T-helper 2 cell (primary cell): ENCODE measurements around the gene CAPN8.

Source experiments
- DNase-seq, 5 experiments: peaks; one replicate each; pipeline versions ENCODE4 v3.0.0 to v3.0.0-alpha.2; 2012 to 2022

Gene CAPN8

DNA sequence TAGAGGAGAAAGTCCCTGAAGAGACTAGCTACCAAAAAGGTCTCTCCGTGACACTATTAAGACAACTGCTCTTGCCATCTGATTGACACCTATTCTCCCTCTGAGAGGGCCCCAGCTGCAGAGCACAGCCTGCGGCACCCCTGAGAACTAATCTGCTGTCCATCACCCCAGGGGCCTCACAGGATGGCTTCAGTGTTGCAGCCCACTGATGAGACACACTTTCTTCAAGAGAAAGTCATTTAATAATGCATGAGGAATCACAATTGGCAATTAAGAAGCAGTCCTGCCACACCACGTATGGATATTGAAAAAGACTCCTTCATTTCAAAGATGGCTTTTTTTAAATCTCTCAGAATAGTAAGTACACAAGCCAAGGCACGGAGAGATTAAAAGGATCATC lies 48.9 kb downstream of the CAPN8 start:
- DNase-seq: no peak

GRCh38 chr1:223611936-223612335 lies 53.6 kb downstream of the CAPN8 start:
- no peak for DNase-seq

DNA sequence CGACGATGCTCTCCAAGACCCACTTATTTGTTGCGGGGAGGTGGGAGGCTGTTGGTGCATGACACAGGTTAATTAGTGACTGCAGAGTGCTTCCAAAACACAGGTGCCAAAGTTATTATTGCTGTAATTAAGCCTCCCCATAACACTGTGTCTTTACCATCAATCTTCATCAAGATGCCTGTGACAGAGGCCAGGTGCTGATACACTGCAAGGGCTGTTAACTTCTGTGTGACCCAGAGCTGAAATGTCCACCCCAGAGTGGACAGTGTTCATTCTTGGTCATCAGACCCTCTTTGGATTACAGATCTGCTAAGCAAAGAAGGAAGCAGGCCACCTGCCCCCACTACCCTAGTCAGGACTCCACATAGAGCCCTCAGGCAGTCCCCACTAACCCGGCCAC lies 55.5 kb downstream of the CAPN8 start:
- no peak for DNase-seq

GRCh38 chr1:223609066-223609465 lies 56.4 kb downstream of the CAPN8 start:
- DNase-seq: no peak

GRCh38 chr1:223558512-223558911 lies 107.0 kb downstream of the CAPN8 start:
- no peak for DNase-seq

DNA sequence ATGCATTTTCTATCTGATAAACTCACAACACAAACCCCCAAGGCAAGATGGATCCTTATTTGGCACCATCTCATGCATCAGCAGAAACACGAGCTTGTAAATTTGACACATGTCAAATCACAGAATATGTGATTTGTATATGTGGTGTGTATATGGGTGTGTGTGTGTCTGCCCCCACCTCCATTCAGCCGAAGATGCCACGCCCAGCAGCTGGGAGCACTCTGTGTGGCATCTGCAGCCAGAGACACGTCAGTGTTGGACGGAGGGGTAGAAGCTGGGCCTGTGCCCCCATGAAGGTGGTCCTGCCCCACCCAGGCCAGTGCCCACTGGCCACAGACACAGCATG lies 108.4 kb downstream of the CAPN8 start:
- no peak for DNase-seq

DNA sequence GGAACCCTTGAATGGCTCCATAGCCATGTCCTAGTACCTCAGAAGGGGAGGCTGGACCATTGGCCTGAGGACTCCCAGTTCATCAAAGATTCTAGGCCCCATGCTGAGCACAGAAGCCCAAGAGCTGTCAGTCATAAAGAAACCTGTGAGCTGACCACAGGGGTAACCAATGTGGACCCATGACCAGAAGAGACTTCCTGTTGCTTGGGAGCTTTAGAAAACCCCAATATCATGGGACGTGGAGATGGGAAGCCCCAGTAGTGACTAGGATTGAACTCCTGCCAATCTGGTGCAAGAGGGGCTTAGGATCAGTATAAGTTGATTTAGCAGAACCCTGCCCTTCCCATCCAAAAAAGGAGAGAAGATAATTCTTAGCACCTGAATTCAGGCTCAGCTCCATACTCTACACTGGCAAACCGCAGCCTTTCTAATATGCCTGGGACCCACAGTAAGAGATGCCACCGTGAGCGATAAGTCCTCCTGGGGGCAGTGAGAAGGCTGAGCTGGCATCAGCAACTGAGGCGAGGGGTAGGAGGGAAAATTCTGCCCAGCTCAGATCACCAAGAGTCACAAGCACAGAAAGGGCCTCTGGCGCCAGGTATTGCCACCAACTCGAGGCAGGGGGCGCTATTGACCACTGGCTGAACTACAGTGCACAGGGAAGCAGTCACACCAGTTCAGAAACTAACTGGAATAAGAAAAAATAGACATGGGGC lies 108.9 kb downstream of the CAPN8 start:
- DNase-seq: peak in 1 of 5 experiments; percentile 33

- no peak for DNase-seq
Observed at GRCh38 chr1:223553957-223554356, 111.5 kb downstream of the CAPN8 start.

GRCh38 chr1:223551610-223552009 lies 113.9 kb downstream of the CAPN8 start:
- no peak for DNase-seq

GRCh38 chr1:223549740-223550139 lies 115.8 kb downstream of the CAPN8 start:
- no peak for DNase-seq

DNA sequence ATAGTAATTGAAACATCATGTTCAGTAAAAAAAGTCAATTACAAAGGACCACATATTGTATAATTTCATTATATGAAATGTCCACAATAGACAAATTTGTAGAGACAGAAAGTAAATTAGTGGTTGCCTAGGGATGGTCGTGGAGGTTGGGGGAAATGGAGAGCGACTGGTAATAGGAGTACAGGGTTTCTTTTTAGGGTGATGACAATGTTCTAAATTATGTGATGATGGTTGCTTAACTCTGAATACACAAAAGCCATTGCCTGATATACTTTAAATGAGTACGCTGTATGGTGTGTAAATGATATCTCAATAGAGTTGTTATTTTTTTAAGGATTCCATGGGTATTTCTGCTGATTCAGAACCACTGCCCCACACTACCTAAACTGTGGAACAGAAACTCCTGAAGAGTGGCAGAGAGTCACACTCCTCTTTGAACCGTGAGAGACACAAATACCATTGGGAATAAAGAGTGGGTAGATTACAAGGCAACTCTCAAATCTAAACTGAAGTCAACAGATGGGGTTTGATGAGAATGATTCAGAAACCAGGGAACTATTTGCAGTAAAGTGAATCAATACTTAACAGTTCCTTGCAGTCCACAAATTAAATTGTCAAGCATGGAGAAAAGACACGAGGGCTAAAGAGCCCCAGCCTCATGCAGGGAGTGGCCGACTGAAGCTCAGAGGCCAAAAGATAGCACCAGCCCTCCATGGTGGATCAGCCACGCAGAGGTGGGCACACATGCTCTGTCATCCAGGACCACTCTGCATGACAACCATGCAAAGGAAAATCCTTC lies 118.0 kb downstream of the CAPN8 start:
- no peak for DNase-seq

- DNase-seq: no peak
Observed at GRCh38 chr1:223545343-223545742, 120.2 kb downstream of the CAPN8 start.

GRCh38 chr1:223543560-223543959 lies 121.9 kb downstream of the CAPN8 start:
- no peak for DNase-seq

- DNase-seq: no peak
Observed at GRCh38 chr1:223542831-223543230, 122.7 kb downstream of the CAPN8 start.

GRCh38 chr1:223540485-223541106 lies 124.9 kb downstream of the CAPN8 start:
- no peak for DNase-seq

DNA sequence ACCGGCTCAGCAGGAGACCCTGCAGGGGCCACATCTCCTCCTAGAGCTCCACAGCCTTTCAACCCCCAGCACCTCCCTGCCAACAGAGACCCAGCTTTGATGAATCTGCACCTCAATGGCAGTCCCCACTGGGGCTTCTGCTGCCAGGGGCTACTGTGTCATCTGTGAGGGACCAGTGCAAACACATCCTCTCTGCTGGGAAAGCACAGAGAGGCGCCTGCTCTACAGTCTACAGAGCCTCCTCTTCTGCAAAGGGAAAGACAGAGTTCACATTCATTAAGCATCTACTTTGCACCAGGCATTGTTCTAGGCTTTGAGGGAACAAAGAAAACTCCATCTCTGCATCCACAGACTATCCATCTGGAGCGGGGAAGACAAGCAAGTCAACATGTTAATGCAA lies 125.8 kb downstream of the CAPN8 start:
- DNase-seq: no peak

DNA sequence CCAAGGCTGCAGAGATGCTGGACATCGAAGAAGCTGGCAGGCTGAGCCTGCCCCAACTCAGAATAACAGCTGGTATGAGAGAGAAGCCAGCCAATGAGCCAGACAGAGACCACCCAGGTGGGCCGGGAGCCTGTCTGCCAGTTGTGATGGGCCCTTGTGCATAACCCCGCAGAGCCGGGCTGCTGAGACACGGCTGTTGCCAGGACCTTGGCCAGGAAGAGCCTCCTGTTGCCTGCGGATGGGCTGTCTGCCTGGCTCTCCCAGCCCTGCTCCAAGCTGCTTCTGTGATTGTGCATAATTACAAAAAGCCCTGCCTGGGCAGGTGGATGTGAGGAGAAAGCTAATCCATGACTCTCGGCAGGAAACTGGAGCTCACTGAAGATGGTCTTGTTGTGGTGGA lies 126.5 kb downstream of the CAPN8 start:
- no peak for DNase-seq

GRCh38 chr1:223535319-223535718 lies 130.2 kb downstream of the CAPN8 start:
- DNase-seq: no peak

DNA sequence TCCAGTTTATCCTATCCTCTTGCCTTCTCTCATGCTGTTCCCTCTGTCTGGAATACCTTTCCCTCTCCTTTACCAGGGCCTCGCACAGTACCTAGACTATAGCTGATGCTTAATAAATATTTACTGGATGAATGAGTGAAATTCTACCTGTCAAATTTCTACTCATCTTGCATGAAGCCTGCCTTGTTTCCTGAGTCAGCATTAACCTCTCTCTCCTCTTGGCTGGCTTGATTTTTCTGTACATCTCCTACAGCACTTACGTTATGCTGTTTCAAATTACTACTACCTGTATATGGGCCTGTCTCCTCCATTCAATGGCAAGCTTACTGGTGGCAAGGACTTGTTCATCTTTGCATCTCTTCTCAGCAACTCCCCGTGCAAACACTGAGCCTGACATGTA lies 130.8 kb downstream of the CAPN8 start:
- DNase-seq: no peak

- no peak for DNase-seq
Observed at GRCh38 chr1:223533708-223534107, 131.8 kb downstream of the CAPN8 start.

- DNase-seq: peak in 3 of 5 experiments; percentile 16 to 56 (median 39)
Observed at GRCh38 chr1:223531742-223532341, 133.7 kb downstream of the CAPN8 start.

GRCh38 chr1:223525957-223526356 lies 139.5 kb downstream of the CAPN8 start:
- peak in 1 of 5 experiments; percentile 15 for DNase-seq

- DNase-seq: no peak
Observed at GRCh38 chr1:223525546-223525945, 140.0 kb downstream of the CAPN8 start.
